HepG2 (cell line): ENCODE data around the gene PARS2. TPM values are rescaled to one million over a fixed set of nuclear protein-coding genes. Genes with fewer than 3 reads are reported as not detected.
A peak's percentile ranks its signal among the peaks of the same experiment; 100 is the strongest.

Experiments used
- DNMT1 ChIP-seq: sonication (generic); formaldehyde crosslinking; IDR thresholded peaks from 2 replicates; pipeline ENCODE4 v1.5.1; 2020; ENCODE audit warnings: mild to moderate bottlenecking, missing genetic modification reagents
- FOSL1 ChIP-seq: sonication (generic); formaldehyde crosslinking; IDR thresholded peaks from 2 replicates; pipeline ENCODE4 v1.9.0; 2021; ENCODE audit warnings: missing genetic modification reagents, borderline replicate concordance
- FOSL2 ChIP-seq: sonication (generic); formaldehyde crosslinking; IDR thresholded peaks from 2 replicates; pipeline ENCODE4 v1.4.0; 2020; ENCODE audit warnings: missing genetic modification reagents
- FOXP1 ChIP-seq, 2 experiments: fragments of 450-650 bp in 1 of 2; IDR thresholded peaks; 2 replicates each; pipeline ENCODE4 v1.6.1; 2017 to 2018; ENCODE audit warnings: antibody characterized with exemption in 1 of 2
- GATA4 ChIP-seq: sonication (generic); IDR thresholded peaks from 2 replicates; pipeline ENCODE4 v1.6.1; 2016; ENCODE audit warnings: antibody characterized with exemption, low read depth, borderline replicate concordance
- GATAD2A ChIP-seq: IDR thresholded peaks from 2 replicates; pipeline ENCODE4 v1.6.1; 2016
- HNRNPK ChIP-seq: fragments of 200-400 bp; formaldehyde crosslinking; IDR thresholded peaks from 2 replicates; pipeline ENCODE4 v1.6.1; 2018; ENCODE audit warnings: low read length, low read depth, moderate library complexity, mild to moderate bottlenecking; ENCODE audit not compliant: poor library complexity, severe bottlenecking
- HOXD1 ChIP-seq: sonication (generic); formaldehyde crosslinking; IDR thresholded peaks from 2 replicates; pipeline ENCODE4 v1.5.0; 2020; ENCODE audit warnings: missing genetic modification reagents
- ISL2 ChIP-seq: sonication (generic); formaldehyde crosslinking; IDR thresholded peaks from 2 replicates; pipeline ENCODE4 v1.5.0; 2020; ENCODE audit warnings: missing genetic modification reagents
- KLF11 ChIP-seq: IDR thresholded peaks from 2 replicates; pipeline ENCODE4 v1.6.1; 2016; ENCODE audit warnings: missing compliant biosample characterization
- KLF9 ChIP-seq: IDR thresholded peaks from 2 replicates; pipeline ENCODE4 v1.6.1; 2016; ENCODE audit warnings: low read depth
- MED1 ChIP-seq: sonication (generic); formaldehyde crosslinking; IDR thresholded peaks from 2 replicates; pipeline ENCODE4 v1.4.0; 2020; ENCODE audit warnings: missing genetic modification reagents
- MEIS2 ChIP-seq: sonication (generic); formaldehyde crosslinking; IDR thresholded peaks from 2 replicates; pipeline ENCODE4 v1.9.0; 2021; ENCODE audit warnings: mild to moderate bottlenecking, missing genetic modification reagents
- MIER2 ChIP-seq: IDR thresholded peaks from 2 replicates; pipeline ENCODE4 v1.6.1; 2016; ENCODE audit warnings: missing biosample characterization, missing genetic modification reagents
- NFE2L2 ChIP-seq: fragments of 150-350 bp; IDR thresholded peaks from 2 replicates; pipeline ENCODE4 v1.6.1; 2014; ENCODE audit warnings: low read length
- NFKB2 ChIP-seq: sonication (generic); formaldehyde crosslinking; IDR thresholded peaks from 2 replicates; pipeline ENCODE4 v1.4.0; 2020; ENCODE audit warnings: missing genetic modification reagents, borderline replicate concordance
- PCBP2 ChIP-seq: fragments of 200-400 bp; formaldehyde crosslinking; optimal IDR thresholded peaks from 2 replicates; pipeline ENCODE3; 2018; ENCODE audit warnings: low read length, low read depth; ENCODE audit not compliant: poor library complexity, severe bottlenecking
- REPIN1 ChIP-seq: sonication (generic); formaldehyde crosslinking; IDR thresholded peaks from 2 replicates; pipeline ENCODE4 v1.8.0; 2022; ENCODE audit warnings: missing genetic modification reagents, low read depth, mild to moderate bottlenecking, borderline replicate concordance
- RNF2 ChIP-seq: fragments of 450-650 bp; conservative IDR thresholded peaks from 2 replicates; pipeline ENCODE4 v1.6.1; 2016; ENCODE audit warnings: low read depth
- SP140L ChIP-seq: sonication (generic); formaldehyde crosslinking; IDR thresholded peaks from 2 replicates; pipeline ENCODE4 v1.4.0; 2020; ENCODE audit warnings: missing genetic modification reagents, borderline replicate concordance
- TARDBP ChIP-seq: sonication (generic); formaldehyde crosslinking; IDR thresholded peaks from 2 replicates; pipeline ENCODE4 v1.8.0; 2022; ENCODE audit warnings: mild to moderate bottlenecking, missing genetic modification reagents
- ZMYM2 ChIP-seq: sonication (generic); formaldehyde crosslinking; IDR thresholded peaks from 2 replicates; pipeline ENCODE4 v1.8.0; 2022; ENCODE audit warnings: mild to moderate bottlenecking, missing genetic modification reagents
- ZMYM4 ChIP-seq: sonication (generic); formaldehyde crosslinking; IDR thresholded peaks from 2 replicates; pipeline ENCODE4 v1.8.1; 2023; ENCODE audit warnings: mild to moderate bottlenecking, missing genetic modification reagents
- ZNF296 ChIP-seq: sonication (generic); formaldehyde crosslinking; conservative IDR thresholded peaks from 2 replicates; pipeline ENCODE4 v1.5.0; 2020; ENCODE audit warnings: mild to moderate bottlenecking, missing genetic modification reagents
- ZNF367 ChIP-seq: sonication (generic); formaldehyde crosslinking; IDR thresholded peaks from 2 replicates; pipeline ENCODE4 v1.4.0; 2020; ENCODE audit warnings: missing genetic modification reagents, borderline replicate concordance
- polyA plus RNA-seq, 8 experiments: library from polyadenylated mRNA; depleted of rRNA in 3 of 8; stranded (reverse) in 7 of 8; unstranded in 1 of 8; fragments of >200 nt; fragmentation: Illumina TruSeq in 4 of 8; extraction: Trizol in 4 of 8; gene quantifications; 2 replicates each; pipeline versions ENCODE4 v1.2.1 to v1.2.3, GENCODE V29; 2011 to 2016; ENCODE audit warnings: low read depth in 4 of 8, missing spikeins in 1 of 8, mixed read lengths in 1 of 8; ENCODE audit not compliant: insufficient read depth in 1 of 8
- total RNA-seq, 5 experiments: library from RNA; depleted of rRNA; stranded (reverse); fragments of >200 nt; fragmentation: Illumina TruSeq; extraction: Trizol; gene quantifications; 2 replicates each; pipeline ENCODE4 v1.2.3, GENCODE V29; 2016; ENCODE audit warnings: low read depth in 1 of 5
- TF ChIP-seq, protein P1 (sequence below): sonication (generic); formaldehyde crosslinking; IDR thresholded peaks from 2 replicates; pipeline ENCODE4 v1.5.0; 2020; ENCODE audit warnings: missing genetic modification reagents
- TF ChIP-seq, protein P2 (sequence below): sonication (generic); formaldehyde crosslinking; conservative IDR thresholded peaks from 2 replicates; pipeline ENCODE4 v1.4.0; 2020; ENCODE audit warnings: missing genetic modification reagents
- TF ChIP-seq, protein P3 (sequence below): sonication (generic); formaldehyde crosslinking; IDR thresholded peaks from 2 replicates; pipeline ENCODE4 v1.8.1; 2023; ENCODE audit warnings: missing genetic modification reagents, mild to moderate bottlenecking, borderline replicate concordance

The PARS2 gene
- total and polyA plus RNA-seq, 2 of the 13 experiments (the other 11 are each of a cell fraction or from before 2014, with no cell fraction given) = 2.4 to 4.6 TPM

DNA sequence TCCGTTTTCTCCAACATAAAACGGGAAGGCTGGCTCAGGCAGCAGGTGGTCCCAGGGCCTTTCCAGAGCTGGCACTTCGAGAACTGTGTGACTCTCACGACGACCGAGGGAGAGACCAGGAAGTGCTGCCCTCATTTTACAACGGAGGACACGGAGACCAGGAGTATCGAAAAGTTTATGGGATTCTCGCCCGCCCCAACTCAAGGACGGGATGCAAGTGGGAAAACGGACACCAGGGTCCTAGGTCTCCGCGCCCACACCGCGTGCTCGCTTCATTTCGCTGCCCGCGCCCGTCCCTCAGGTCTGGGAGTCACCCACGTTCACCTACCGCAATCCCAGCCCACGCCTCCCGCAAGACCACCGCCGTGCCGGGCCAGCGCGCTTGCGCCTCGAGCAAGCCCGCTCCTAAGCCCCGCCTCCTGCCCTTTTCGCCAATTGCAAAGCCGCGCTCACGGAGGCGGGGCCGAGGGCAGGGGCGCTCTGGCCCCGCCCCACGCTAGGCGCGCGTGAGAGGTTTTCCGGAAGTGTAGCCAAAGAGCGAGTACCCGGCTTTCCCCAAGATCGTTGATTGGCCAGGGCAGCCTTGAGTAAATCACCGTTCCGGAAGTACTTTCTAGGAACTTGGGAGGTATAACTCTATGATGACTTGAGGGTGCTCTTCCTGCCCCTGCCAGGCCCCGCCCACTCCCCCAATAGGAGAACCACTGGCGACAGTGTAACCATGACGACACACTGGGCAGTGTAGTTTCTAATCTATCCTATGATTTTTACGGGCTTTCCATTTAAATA, at the start of gene PARS2 (continued):
- TF ChIP-seq TARDBP (CRISPR knock-in tag) (peak; percentile 35; the same call in 1 of the 2 replicates), PCBP2 (no peak), REPIN1 (CRISPR knock-in tag) (peak; percentile 68; the same call in 1 of the 2 replicates), MED1 (CRISPR knock-in tag) (0 out of 2 replicates have a peak, but pooled peaks have one; percentile 24), MIER2 (CRISPR knock-in tag) (no peak), FOSL1 (CRISPR knock-in tag) (no peak), NFKB2 (peak; percentile 66; the same call in 1 of the 2 replicates), ZNF296 (CRISPR knock-in tag) (no peak), GATA4 (peak; percentile 39; the same call in 1 of the 2 replicates), NFE2L2 (no peak), ZNF367 (CRISPR knock-in tag) (0 out of 2 replicates have a peak, but pooled peaks have one; percentile 9), HNRNPK (no peak), ZMYM2 (CRISPR knock-in tag) (no peak), FOXP1 (IDR thresholded peaks at IDR 0.05) (no peak), FOXP1 (CRISPR knock-in tag; IDR thresholded peaks at IDR 0.05) (no peak), RNF2 (peak; percentile 65; the same call in 1 of the 2 replicates), MEIS2 (no peak), SP140L (no peak), GATAD2A (CRISPR knock-in tag) (no peak; the same call in 1 of the 2 replicates), FOSL2 (CRISPR knock-in tag) (peak; percentile 22; the same call in 1 of the 2 replicates), DNMT1 (CRISPR knock-in tag) (no peak), HOXD1 (CRISPR knock-in tag) (0 out of 2 replicates have a peak, but pooled peaks have one; percentile 14), KLF9 (CRISPR knock-in tag) (no peak), KLF11 (CRISPR knock-in tag) (0 out of 2 replicates have a peak, but pooled peaks have one; percentile 24), ISL2 (CRISPR knock-in tag) (no peak), ZMYM4 (CRISPR knock-in tag) (peak; percentile 45; the same call in 1 of the 2 replicates)
- TF ChIP-seq, protein P1, sequence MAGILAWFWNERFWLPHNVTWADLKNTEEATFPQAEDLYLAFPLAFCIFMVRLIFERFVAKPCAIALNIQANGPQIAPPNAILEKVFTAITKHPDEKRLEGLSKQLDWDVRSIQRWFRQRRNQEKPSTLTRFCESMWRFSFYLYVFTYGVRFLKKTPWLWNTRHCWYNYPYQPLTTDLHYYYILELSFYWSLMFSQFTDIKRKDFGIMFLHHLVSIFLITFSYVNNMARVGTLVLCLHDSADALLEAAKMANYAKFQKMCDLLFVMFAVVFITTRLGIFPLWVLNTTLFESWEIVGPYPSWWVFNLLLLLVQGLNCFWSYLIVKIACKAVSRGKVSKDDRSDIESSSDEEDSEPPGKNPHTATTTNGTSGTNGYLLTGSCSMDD = no peak
- TF ChIP-seq, protein P2, sequence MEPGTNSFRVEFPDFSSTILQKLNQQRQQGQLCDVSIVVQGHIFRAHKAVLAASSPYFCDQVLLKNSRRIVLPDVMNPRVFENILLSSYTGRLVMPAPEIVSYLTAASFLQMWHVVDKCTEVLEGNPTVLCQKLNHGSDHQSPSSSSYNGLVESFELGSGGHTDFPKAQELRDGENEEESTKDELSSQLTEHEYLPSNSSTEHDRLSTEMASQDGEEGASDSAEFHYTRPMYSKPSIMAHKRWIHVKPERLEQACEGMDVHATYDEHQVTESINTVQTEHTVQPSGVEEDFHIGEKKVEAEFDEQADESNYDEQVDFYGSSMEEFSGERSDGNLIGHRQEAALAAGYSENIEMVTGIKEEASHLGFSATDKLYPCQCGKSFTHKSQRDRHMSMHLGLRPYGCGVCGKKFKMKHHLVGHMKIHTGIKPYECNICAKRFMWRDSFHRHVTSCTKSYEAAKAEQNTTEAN (CRISPR knock-in tag) = no peak
- TF ChIP-seq, protein P3, sequence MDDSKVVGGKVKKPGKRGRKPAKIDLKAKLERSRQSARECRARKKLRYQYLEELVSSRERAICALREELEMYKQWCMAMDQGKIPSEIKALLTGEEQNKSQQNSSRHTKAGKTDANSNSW (CRISPR knock-in tag) = 0 out of 2 replicates have a peak, but pooled peaks have one; percentile 36
